GM21786 (cell line): Measurements from ENCODE around the gene CGA.
"Not testable (repeated sequence)": the region's sequence is repeated elsewhere in the genome, so short reads cannot be mapped to it uniquely, and the experiment has no call there.

Experiments used
- ATAC-seq: cut with Tn5 transposase; IDR thresholded peaks from one replicate; pipeline ENCODE4 v1.9.1; 2021; ENCODE audit not compliant: unreplicated experiment

CGA gene

GRCh38 chr6:87095087-87095509 is at the start of gene CGA:
CGA (minus strand) TSS chr6:87095106; CDS start chr6:87088200, 6,906 bp downstream.
- ATAC-seq = no peak

- not testable (repeated sequence) for ATAC-seq
Measured at GRCh38 chr6:87139927-87140326, 45.0 kb upstream of the CGA start.

- peak; percentile 47 for ATAC-seq
Measured at GRCh38 chr6:87139236-87139635, 44.3 kb upstream of the CGA start.

GRCh38 chr6:87136963-87137362 is 42.1 kb upstream of the CGA start:
- ATAC-seq = no peak

- no peak for ATAC-seq
Measured at GRCh38 chr6:87127737-87128136, 32.8 kb upstream of the CGA start.

GRCh38 chr6:87126501-87126900 is 31.6 kb upstream of the CGA start:
- no peak for ATAC-seq

- no peak for ATAC-seq
Measured at GRCh38 chr6:87124074-87124473, 29.2 kb upstream of the CGA start.

- no peak for ATAC-seq
Measured at GRCh38 chr6:87122477-87122876, 27.6 kb upstream of the CGA start.

- ATAC-seq = no peak
Measured at GRCh38 chr6:87118054-87118453, 23.1 kb upstream of the CGA start.

GRCh38 chr6:87116922-87117321 is 22.0 kb upstream of the CGA start:
- ATAC-seq = no peak

- peak; percentile 90 for ATAC-seq
Measured at GRCh38 chr6:87115402-87116135, 20.7 kb upstream of the CGA start.

GRCh38 chr6:87110636-87111035 is 15.7 kb upstream of the CGA start:
- no peak for ATAC-seq

- ATAC-seq = no peak
Measured at GRCh38 chr6:87105823-87106222, 10.9 kb upstream of the CGA start.

- no peak for ATAC-seq
Measured at GRCh38 chr6:87104667-87105066, 9.8 kb upstream of the CGA start.

- no peak for ATAC-seq
Measured at GRCh38 chr6:87103977-87104601, 9.2 kb upstream of the CGA start.

GRCh38 chr6:87102151-87102621 is 7.3 kb upstream of the CGA start:
- ATAC-seq = no peak

- no peak for ATAC-seq
Measured at GRCh38 chr6:87101067-87101466, 6.2 kb upstream of the CGA start.

GRCh38 chr6:87100216-87100615 is 5.3 kb upstream of the CGA start:
- no peak for ATAC-seq

- no peak for ATAC-seq
Measured at GRCh38 chr6:87099472-87099871, 4.6 kb upstream of the CGA start.

GRCh38 chr6:87094576-87094975 is 330 bp downstream of the CGA start:
- ATAC-seq = no peak

- no peak for ATAC-seq
Measured at GRCh38 chr6:87093651-87094050, 1.3 kb downstream of the CGA start.

- no peak for ATAC-seq
Measured at GRCh38 chr6:87093199-87093598, 1.7 kb downstream of the CGA start.

- no peak for ATAC-seq
Measured at GRCh38 chr6:87092435-87092834, 2.5 kb downstream of the CGA start.
